ENCODE measurements around the gene DDX10. TPM values are rescaled to one million over a fixed set of nuclear protein-coding genes. Genes with fewer than 3 reads are reported as not detected.
A peak's percentile ranks its signal among the peaks of the same experiment; 100 is the strongest.

DDX10 gene
- total RNA-seq, 4 donors from 2014 or later, result 27.9 to 511 (median 31.5) TPM

DNA sequence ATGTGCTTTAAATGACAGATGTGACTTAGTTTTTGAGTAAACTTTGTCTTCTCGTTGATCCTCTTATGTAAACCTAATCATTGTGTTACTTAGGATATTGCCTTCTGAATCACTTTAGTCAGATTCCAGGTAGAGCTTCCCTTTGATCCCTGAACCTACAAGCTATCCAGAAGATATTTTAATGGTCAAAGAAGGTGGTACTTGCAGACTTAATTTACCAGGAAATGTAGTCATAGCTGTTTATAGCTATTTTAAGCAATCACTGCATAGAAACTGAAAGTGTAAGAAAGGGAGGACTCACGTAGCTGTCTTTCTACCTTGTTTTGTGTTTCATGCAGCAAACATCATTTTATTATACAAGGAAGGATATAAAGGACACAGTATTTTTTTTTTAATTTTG, 189.5 kb downstream of the DDX10 start:
- Histone ChIP-seq H3K27ac (peak overlapping the region; percentile 10 to 62), H3K27me3 (no peaks in the 10 kb centered on the region), H3K4me3 (peak overlapping the region in 1 of 2 donors; percentile 5), H3K9me3 (no peaks in the 10 kb centered on the region), H3K4me1 (no peaks in the 10 kb centered on the region), H3K36me3 (no peaks in the 10 kb centered on the region)
- no peak for DNase-seq
- no peak for TF ChIP-seq POLR2A (IDR thresholded peaks at IDR 0.05)
- TF ChIP-seq, protein P1, sequence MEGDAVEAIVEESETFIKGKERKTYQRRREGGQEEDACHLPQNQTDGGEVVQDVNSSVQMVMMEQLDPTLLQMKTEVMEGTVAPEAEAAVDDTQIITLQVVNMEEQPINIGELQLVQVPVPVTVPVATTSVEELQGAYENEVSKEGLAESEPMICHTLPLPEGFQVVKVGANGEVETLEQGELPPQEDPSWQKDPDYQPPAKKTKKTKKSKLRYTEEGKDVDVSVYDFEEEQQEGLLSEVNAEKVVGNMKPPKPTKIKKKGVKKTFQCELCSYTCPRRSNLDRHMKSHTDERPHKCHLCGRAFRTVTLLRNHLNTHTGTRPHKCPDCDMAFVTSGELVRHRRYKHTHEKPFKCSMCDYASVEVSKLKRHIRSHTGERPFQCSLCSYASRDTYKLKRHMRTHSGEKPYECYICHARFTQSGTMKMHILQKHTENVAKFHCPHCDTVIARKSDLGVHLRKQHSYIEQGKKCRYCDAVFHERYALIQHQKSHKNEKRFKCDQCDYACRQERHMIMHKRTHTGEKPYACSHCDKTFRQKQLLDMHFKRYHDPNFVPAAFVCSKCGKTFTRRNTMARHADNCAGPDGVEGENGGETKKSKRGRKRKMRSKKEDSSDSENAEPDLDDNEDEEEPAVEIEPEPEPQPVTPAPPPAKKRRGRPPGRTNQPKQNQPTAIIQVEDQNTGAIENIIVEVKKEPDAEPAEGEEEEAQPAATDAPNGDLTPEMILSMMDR (IDR thresholded peaks at IDR 0.05), result no peak
- intact Hi-C loops (cut with DNase I; ENCODE audit: low total_unique reads), result no loop called here

DNA sequence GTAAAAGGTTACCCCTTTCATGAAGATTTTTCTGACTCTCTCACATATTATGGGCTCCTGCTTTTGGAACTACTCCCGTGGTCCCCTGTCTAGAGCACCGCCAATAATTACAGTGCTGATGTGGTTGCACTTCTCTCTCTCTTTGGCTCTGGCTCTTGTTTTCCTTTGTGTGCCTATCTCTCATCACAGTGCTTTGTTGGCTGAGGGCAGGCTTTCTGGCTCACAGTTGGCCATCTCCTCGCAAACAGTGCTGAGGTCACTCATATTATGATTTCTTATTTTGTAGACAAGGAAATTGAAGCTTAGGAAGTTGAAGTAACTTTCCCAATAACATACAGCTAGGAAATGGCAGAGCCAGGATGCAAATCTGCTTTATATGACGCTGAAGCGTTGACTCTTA, 192.5 kb downstream of the DDX10 start:
- Histone ChIP-seq H3K27ac (no peak overlapping the region), H3K27me3 (no peaks in the 10 kb centered on the region), H3K36me3 (no peaks in the 10 kb centered on the region), H3K4me1 (no peaks in the 10 kb centered on the region), H3K4me3 (no peak overlapping the region), H3K9me3 (no peaks in the 10 kb centered on the region)
- TF ChIP-seq, protein P1 (IDR thresholded peaks at IDR 0.05), result no peak
- no peak for DNase-seq
- intact Hi-C loops (cut with DNase I; ENCODE audit: low total_unique reads), result no loop called here

DNA sequence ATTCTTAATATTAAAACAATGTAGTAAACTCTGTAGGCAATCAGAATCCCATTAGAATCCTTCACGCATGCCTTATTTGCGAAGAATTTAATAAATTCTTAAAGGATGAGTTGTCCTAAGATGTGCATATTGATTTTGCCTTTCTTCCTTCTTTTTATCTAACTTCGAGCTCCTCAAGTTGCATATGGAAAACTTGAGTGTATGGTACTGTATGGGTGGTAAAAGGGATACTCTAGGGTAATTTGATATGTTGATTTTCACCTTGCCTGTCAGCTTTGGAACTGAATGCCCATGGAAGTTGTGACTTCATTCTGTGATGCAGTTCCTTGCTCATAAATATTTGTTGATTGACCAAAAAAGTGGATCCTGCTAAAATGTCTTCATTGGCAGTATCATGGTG, 193.8 kb downstream of the DDX10 start:
- no peaks in the 10 kb centered on the region for H3K9me3 ChIP-seq
- DNase-seq, result no peak
- TF ChIP-seq, protein P1 (IDR thresholded peaks at IDR 0.05), result no peak
- no peak for TF ChIP-seq POLR2A (IDR thresholded peaks at IDR 0.05)
- no peaks in the 10 kb centered on the region for H3K36me3 ChIP-seq
- intact Hi-C loops (cut with DNase I; ENCODE audit: low total_unique reads), result no loop called here
- H3K27me3 ChIP-seq, result no peaks in the 10 kb centered on the region
- H3K27ac ChIP-seq, result no peak overlapping the region
- H3K4me3 ChIP-seq, result no peak overlapping the region
- no peaks in the 10 kb centered on the region for H3K4me1 ChIP-seq

DNA sequence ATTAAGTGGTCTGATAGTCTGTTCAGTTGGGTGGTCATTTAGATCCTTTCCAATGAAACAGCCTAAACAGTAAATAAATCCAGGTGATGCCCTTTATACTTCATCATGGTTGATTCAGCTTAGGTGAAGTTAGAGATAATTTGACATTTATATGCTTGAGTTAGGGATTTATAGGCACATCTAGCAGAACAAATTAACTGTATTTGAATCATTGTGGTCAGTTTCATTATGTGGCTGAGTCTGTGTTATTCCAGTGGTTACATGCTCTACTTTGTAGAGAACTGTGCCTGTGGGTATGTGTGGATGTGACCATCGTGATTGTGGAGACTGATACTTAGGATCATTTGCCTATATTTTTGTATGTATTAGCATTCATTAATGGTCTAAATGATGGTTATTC, 194.6 kb downstream of the DDX10 start:
- Histone ChIP-seq H3K27me3 (no peaks in the 10 kb centered on the region), H3K36me3 (no peaks in the 10 kb centered on the region), H3K4me3 (no peak overlapping the region), H3K27ac (no peak overlapping the region), H3K9me3 (no peaks in the 10 kb centered on the region), H3K4me1 (no peaks in the 10 kb centered on the region)
- no peak for DNase-seq
- TF ChIP-seq, protein P1 (IDR thresholded peaks at IDR 0.05), result no peak
- TF ChIP-seq POLR2A (IDR thresholded peaks at IDR 0.05), result no peak
- intact Hi-C loops (cut with DNase I; ENCODE audit: low total_unique reads), result no loop called here

GRCh38 chr11:108863528-108863927, 198.7 kb downstream of the DDX10 start:
- Histone ChIP-seq H3K4me3 (no peak overlapping the region), H3K27ac (no peak overlapping the region), H3K9me3 (no peaks in the 10 kb centered on the region), H3K4me1 (no peaks in the 10 kb centered on the region), H3K36me3 (no peaks in the 10 kb centered on the region), H3K27me3 (no peaks in the 10 kb centered on the region)
- intact Hi-C loops (cut with DNase I; ENCODE audit: low total_unique reads), result no loop called here
- TF ChIP-seq, protein P1 (IDR thresholded peaks at IDR 0.05), result no peak
- TF ChIP-seq POLR2A (IDR thresholded peaks at IDR 0.05), result no peak
- no peak for DNase-seq

All from uterus (tissue), 4 donors.